Tibial nerve (tissue), 3 donors: ENCODE measurements around the gene SDK1.

ENCODE experiments used
- POLR2A ChIP-seq, 2 donors: fragments of 450-650 bp; IDR thresholded peaks; one replicate each; pipeline ENCODE4 v1.6.1; 2017; ENCODE audit warnings: antibody characterized with exemption in 2 of 2, mild to moderate bottlenecking in 2 of 2, moderate library complexity in 2 of 2
- TF ChIP-seq, protein P1 (sequence below), 5 experiments: fragments of 200-600 bp in 3 of 5; fragments of 450-650 bp in 2 of 5; sonication (generic) in 3 of 5; IDR thresholded peaks; one replicate each; pipeline ENCODE4 v1.5.1; 2016 to 2019; ENCODE audit warnings: antibody characterized with exemption in 5 of 5, mild to moderate bottlenecking in 3 of 5, moderate library complexity in 2 of 5

DNA sequence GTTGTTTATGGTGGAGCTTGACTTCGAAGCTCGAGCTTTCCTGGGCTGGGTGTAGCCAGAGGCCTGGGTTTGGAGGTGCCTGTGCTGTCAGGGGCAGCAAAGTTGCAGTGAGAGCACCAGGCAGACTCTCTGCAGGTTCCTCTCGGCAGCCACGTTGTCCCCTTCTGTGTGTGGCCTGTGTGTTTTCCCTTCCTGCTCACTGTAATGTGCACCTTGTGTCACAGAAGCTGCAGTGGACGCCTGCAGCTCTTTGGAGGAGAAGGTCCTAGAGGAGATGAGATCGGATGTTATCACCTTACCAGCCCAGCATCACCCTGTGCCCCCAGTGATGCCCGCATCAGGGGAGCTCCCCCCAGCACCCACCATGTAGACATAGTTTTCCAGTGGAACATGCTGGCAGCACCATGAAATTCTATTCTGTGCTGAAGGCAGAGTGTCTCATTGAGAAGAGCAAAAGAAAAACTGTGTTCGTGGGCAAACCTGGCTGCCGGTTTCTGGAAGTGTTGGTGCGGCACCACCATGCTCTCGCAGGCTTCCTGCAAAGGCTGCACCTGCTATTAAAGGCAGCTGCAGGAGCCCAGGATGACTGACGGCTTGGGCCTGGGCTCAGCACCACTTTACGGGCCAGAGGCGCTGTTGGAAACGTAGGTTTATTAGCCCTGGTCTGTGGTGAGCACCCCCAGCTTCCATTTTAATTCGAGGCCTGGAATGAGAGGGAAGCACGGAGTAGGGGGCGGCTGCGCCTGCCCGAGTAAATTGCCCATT lies 771.3 kb downstream of the SDK1 start:
- TF ChIP-seq POLR2A (IDR thresholded peaks at IDR 0.05) = no peak
- TF ChIP-seq, protein P1, sequence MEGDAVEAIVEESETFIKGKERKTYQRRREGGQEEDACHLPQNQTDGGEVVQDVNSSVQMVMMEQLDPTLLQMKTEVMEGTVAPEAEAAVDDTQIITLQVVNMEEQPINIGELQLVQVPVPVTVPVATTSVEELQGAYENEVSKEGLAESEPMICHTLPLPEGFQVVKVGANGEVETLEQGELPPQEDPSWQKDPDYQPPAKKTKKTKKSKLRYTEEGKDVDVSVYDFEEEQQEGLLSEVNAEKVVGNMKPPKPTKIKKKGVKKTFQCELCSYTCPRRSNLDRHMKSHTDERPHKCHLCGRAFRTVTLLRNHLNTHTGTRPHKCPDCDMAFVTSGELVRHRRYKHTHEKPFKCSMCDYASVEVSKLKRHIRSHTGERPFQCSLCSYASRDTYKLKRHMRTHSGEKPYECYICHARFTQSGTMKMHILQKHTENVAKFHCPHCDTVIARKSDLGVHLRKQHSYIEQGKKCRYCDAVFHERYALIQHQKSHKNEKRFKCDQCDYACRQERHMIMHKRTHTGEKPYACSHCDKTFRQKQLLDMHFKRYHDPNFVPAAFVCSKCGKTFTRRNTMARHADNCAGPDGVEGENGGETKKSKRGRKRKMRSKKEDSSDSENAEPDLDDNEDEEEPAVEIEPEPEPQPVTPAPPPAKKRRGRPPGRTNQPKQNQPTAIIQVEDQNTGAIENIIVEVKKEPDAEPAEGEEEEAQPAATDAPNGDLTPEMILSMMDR (IDR thresholded peaks at IDR 0.05) = no peak
